Ovary (tissue), 9 donors: Measurements from ENCODE around the gene DNMBP. TPM values are rescaled to one million over a fixed set of nuclear protein-coding genes. Genes with fewer than 3 reads are reported as not detected.
A peak's percentile ranks its signal among the peaks of the same experiment; 100 is the strongest.

Experiments
- DNase-seq, 5 donors: peaks; one replicate each; pipeline ENCODE4 v3.0.0-alpha.2; 2019 to 2020
- H3K27ac ChIP-seq, 2 donors: fragments of 200-600 bp; one replicate each; pipeline versions ENCODE4 v1.5.1 to v1.8.0; 2019 to 2022
- H3K27me3 ChIP-seq: fragments of 200-600 bp; one replicate; pipeline ENCODE4 v1.8.0; 2022
- H3K36me3 ChIP-seq: fragments of 200-600 bp; sonication (generic); one replicate; pipeline ENCODE4 v1.5.1; 2019
- H3K4me1 ChIP-seq: one replicate; pipeline ENCODE4 v1.8.1; 2013; ENCODE audit warnings: mild to moderate bottlenecking, moderate library complexity; ENCODE audit not compliant: insufficient read depth
- H3K4me3 ChIP-seq: fragments of 200-600 bp; sonication (generic); one replicate; pipeline ENCODE4 v1.5.1; 2017
- H3K9me3 ChIP-seq, 2 donors: fragments of 200-600 bp in 1 of 2; sonication (generic) in 1 of 2; one replicate each; pipeline versions ENCODE4 v1.5.1 to v1.8.1; 2013 to 2019; ENCODE audit warnings: mild to moderate bottlenecking in 1 of 2, moderate library complexity in 1 of 2
- EP300 ChIP-seq: sonication (generic); formaldehyde crosslinking; IDR thresholded peaks from one replicate; pipeline ENCODE4 v1.6.1; 2017; ENCODE audit warnings: antibody characterized with exemption
- POLR2A ChIP-seq: fragments of 450-650 bp; IDR thresholded peaks from one replicate; pipeline ENCODE4 v1.6.1; 2017; ENCODE audit warnings: antibody characterized with exemption, mild to moderate bottlenecking, moderate library complexity
- WGBS, 3 donors: extraction: QIAGEN DNeasy Blood & Tissue Kit in 1 of 3; methylation state at CpG; one replicate each; pipeline versions ENCODE4 v1.1.5 to v1.1.7; 2013 to 2017; 5-methylcytosine and 5-hydroxymethylcytosine counted together
- intact Hi-C, 4 donors: fragments of 100-400 bp; cut with DNase I; formaldehyde crosslinking; loops; one replicate each; pipeline versions ENCODE4 v1.11.0 to v1.15.1; 2022 to 2023
- polyA plus RNA-seq, 2 donors: library from polyadenylated mRNA; stranded (reverse); fragments of 200-250 nt in 1 of 2; fragments of 350-450 nt in 1 of 2; fragmentation: Illumina TruSeq in 1 of 2; extraction: RNeasy Lipid Tissue Mini Kit (QIAGEN cat#74804) in 1 of 2; gene quantifications; one replicate each; pipeline ENCODE4 v1.2.3, GENCODE V29; 2013 to 2014
- total RNA-seq, 7 donors: library from RNA; depleted of rRNA in 2 of 7; stranded (reverse); fragments of >200 nt in 2 of 7; fragmentation: NEBNext Ultra II Directional in 3 of 7; extraction: Animal tissue kit (Norgen Biotek cat#: 25700) in 3 of 7; gene quantifications; one replicate each; pipeline versions ENCODE4 v1.1.0 to v1.2.4, GENCODE V29; 2016 to 2023
- TF ChIP-seq, protein P1 (sequence below), 3 donors: fragments of 450-650 bp in 2 of 3; fragments of 200-600 bp in 1 of 3; IDR thresholded peaks; one replicate each; pipeline versions ENCODE4 v1.5.1 to v1.8.0; 2016 to 2022; ENCODE audit warnings: antibody characterized with exemption in 3 of 3, mild to moderate bottlenecking in 1 of 3
- donor health status: DM: no; HTN: no; CAD: no; lungs with moderate emphysema.
- donor health status: DM: no; HTN: no; CAD: no.
- donor health status: Bipolar disorder and iron deficiency.
- donor health status: DM: yes; HTN: yes; CAD: no.
- donor health status: DM: no; HTN: no; CAD: no.
- donor health status: DM: yes; HTN: yes; CAD: no.

Gene DNMBP
- total and polyA plus RNA-seq, 9 donors = 10.8 to 25.4 (median 20.3) TPM

DNA sequence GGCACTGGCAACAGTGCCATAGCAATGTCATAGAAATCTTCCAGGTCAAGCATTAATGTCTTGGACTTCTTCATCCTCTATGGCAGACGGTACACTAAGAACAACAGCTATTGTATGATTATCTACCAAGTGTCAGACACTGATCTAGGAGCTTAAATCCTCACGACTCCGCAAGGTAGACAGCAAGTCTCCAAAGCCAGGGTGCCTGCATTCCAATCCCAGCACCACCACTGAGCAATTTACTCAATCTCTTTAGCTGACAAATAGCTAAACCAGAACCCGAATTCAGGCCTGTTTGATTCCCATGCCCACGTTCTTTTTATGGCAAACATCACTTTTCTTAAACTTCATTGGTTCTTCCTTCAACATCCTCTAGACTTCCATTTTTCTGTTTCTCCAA, 31.8 kb downstream of the DNMBP start:
- Histone ChIP-seq H3K4me3 (no peak overlapping the region), H3K27me3 (no peaks in the 10 kb centered on the region), H3K27ac (peak overlapping the region in 1 of 2 donors; percentile 71), H3K36me3 (no peaks in the 10 kb centered on the region), H3K4me1 (peaks cover 21% of the 10 kb centered on the region), H3K9me3 (no peaks in the 10 kb centered on the region)
- TF ChIP-seq POLR2A (no peak), EP300 (no peak)
- TF ChIP-seq, protein P1, sequence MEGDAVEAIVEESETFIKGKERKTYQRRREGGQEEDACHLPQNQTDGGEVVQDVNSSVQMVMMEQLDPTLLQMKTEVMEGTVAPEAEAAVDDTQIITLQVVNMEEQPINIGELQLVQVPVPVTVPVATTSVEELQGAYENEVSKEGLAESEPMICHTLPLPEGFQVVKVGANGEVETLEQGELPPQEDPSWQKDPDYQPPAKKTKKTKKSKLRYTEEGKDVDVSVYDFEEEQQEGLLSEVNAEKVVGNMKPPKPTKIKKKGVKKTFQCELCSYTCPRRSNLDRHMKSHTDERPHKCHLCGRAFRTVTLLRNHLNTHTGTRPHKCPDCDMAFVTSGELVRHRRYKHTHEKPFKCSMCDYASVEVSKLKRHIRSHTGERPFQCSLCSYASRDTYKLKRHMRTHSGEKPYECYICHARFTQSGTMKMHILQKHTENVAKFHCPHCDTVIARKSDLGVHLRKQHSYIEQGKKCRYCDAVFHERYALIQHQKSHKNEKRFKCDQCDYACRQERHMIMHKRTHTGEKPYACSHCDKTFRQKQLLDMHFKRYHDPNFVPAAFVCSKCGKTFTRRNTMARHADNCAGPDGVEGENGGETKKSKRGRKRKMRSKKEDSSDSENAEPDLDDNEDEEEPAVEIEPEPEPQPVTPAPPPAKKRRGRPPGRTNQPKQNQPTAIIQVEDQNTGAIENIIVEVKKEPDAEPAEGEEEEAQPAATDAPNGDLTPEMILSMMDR (IDR thresholded peaks at IDR 0.05) = no peak
- intact Hi-C loops = no loop called here
- no peak for DNase-seq
- WGBS, 3 donors = 71 to 84% (median 74%) methylated on average over 5 of the region's 5 CpGs

- peak overlapping the region in 1 of 2 donors; percentile 71 for H3K27ac ChIP-seq
- no peak for DNase-seq
- TF ChIP-seq EP300 (no peak), POLR2A (no peak)
- TF ChIP-seq, protein P1 (IDR thresholded peaks at IDR 0.05) = no peak
- H3K27me3 ChIP-seq = no peaks in the 10 kb centered on the region
- 5 to 15% (median 6%) methylated on average over 5 of the region's 5 CpGs for WGBS, 3 donors
- H3K36me3 ChIP-seq = no peaks in the 10 kb centered on the region
- no peaks in the 10 kb centered on the region for H3K9me3 ChIP-seq
- intact Hi-C loops = no loop called here
- H3K4me1 ChIP-seq = peaks cover 20% of the 10 kb centered on the region
- H3K4me3 ChIP-seq = no peak overlapping the region
Measured at GRCh38 chr10:99976886-99977665, 32.7 kb downstream of the DNMBP start.

DNA sequence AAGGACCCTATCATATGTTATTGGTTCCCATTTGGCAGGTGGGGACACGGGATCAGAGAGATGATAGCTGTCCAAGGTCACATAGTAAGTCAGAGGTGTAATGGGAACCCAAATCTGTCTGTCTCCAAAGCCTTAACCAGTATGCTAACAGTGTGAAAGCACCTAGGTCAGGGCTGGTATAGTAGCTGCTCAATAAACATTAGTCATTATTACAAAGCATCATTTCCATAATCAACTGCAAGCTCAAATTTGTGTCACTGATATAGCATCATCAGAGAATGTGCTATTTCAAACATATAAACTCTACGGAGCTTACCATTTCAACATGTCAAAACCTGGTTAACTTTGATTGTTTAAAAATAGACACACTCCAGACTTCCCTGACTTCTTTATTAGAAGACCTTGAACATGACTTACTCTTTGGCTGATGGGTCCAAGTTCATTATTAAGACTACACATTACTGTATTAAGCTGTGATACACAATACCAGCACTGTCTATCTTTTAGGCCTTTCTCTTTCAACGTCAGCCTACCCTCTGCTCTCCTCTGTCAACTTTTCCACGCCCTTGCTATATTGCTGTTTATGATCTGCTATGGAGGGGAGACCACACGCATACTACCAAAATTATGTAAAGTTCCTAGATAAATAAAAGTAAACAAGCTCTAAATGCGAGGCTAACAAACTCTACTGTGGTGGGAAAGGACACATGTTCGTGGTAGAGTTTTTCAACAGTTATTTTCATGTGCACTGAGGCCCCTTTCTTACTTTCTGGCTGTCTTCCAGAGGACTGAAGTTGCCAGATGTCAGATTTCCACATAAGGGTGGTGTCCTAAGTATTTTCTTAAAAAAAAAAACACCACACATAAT, 33.6 kb downstream of the DNMBP start:
- no peak overlapping the region for H3K4me3 ChIP-seq
- no peaks in the 10 kb centered on the region for H3K27me3 ChIP-seq
- peak overlapping the region; percentile 7 to 71 for H3K27ac ChIP-seq
- no peaks in the 10 kb centered on the region for H3K36me3 ChIP-seq
- peaks cover 14% of the 10 kb centered on the region for H3K4me1 ChIP-seq
- DNase-seq = peak in 2 of 5 donors; percentile 33 to 58
- no peak for TF ChIP-seq EP300
- TF ChIP-seq, protein P1 (IDR thresholded peaks at IDR 0.05) = no peak
- TF ChIP-seq POLR2A = no peak
- 14 to 24% (median 19%) methylated on average over 7 of the region's 7 CpGs for WGBS, 3 donors
- intact Hi-C loops = no loop called here
- H3K9me3 ChIP-seq = no peaks in the 10 kb centered on the region

- H3K4me1 ChIP-seq = peaks cover 14% of the 10 kb centered on the region
- no peaks in the 10 kb centered on the region for H3K36me3 ChIP-seq
- no peak for DNase-seq
- H3K27ac ChIP-seq = peak overlapping the region in 1 of 2 donors; percentile 71
- intact Hi-C loops = no loop called here
- H3K9me3 ChIP-seq = no peaks in the 10 kb centered on the region
- no peaks in the 10 kb centered on the region for H3K27me3 ChIP-seq
- TF ChIP-seq, protein P1 (IDR thresholded peaks at IDR 0.05) = no peak
- no peak for TF ChIP-seq EP300
- no peak for TF ChIP-seq POLR2A
- H3K4me3 ChIP-seq = no peak overlapping the region
- WGBS, 3 donors = 86 to 88% (median 86%) methylated on average over 8 of the region's 8 CpGs
Measured at GRCh38 chr10:99975106-99975829, 34.5 kb downstream of the DNMBP start.
